ENCODE measurements around the gene MYCT1.
"Not testable (repeated sequence)": the region's sequence is repeated elsewhere in the genome, so short reads cannot be mapped to it uniquely, and the experiment has no call there.

Gene MYCT1, protein sequence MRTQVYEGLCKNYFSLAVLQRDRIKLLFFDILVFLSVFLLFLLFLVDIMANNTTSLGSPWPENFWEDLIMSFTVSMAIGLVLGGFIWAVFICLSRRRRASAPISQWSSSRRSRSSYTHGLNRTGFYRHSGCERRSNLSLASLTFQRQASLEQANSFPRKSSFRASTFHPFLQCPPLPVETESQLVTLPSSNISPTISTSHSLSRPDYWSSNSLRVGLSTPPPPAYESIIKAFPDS

GRCh38 chr6:152697634-152698033 is at the start of gene MYCT1:
Gene MYCT1 (plus strand): TSS chr6:152697897. CDS start chr6:152697903, 6 bp downstream.
- Mint-ChIP-seq H3K27ac (no peak within 1 kb of the TSS), H3K27me3 (peaks cover 41% of the 10 kb centered on the region), H3K4me3 (no peak within 1 kb of the TSS), H3K36me3 (ENCODE audit: low read depth) (no peaks in the 10 kb centered on the region), H3K9me3 (no peaks in the 10 kb centered on the region), H3K4me1 (ENCODE audit: low read depth) (no peaks in the 10 kb centered on the region)

- Mint-ChIP-seq H3K9me3 (no peaks in the 10 kb centered on the region), H3K4me1 (ENCODE audit: low read depth) (no peaks in the 10 kb centered on the region), H3K27me3 (peaks cover 25% of the 10 kb centered on the region), H3K4me3 (no peak overlapping the region), H3K36me3 (ENCODE audit: low read depth) (no peaks in the 10 kb centered on the region), H3K27ac (no peak overlapping the region)
Measured at GRCh38 chr6:152648105-152648504, 49.6 kb upstream of the MYCT1 start.

DNA sequence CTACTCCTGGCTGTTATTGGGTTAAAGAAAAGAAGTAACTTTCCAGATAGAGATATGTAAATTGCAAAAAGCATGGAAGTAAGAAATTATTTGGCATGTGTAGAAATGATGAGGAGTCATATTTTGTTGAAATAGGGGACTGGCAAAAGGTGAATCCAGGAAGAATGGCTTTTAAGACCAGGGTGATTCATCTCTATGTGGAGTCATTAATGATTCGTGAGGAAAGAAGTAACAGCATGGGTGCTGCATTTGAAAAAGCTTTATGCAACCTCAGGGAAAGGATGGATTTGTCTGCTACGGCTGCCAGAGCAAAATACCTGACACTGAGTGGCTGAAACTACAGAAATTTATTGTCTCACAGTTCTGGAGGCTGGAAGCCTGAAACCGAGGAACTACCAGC is 45.7 kb upstream of the MYCT1 start:
- H3K9me3 Mint-ChIP-seq = no peaks in the 10 kb centered on the region
- no peaks in the 10 kb centered on the region for H3K4me1 Mint-ChIP-seq (ENCODE audit: low read depth)
- no peak overlapping the region for H3K4me3 Mint-ChIP-seq
- no peaks in the 10 kb centered on the region for H3K36me3 Mint-ChIP-seq (ENCODE audit: low read depth)
- H3K27me3 Mint-ChIP-seq = peaks cover 13% of the 10 kb centered on the region
- no peak overlapping the region for H3K27ac Mint-ChIP-seq

DNA sequence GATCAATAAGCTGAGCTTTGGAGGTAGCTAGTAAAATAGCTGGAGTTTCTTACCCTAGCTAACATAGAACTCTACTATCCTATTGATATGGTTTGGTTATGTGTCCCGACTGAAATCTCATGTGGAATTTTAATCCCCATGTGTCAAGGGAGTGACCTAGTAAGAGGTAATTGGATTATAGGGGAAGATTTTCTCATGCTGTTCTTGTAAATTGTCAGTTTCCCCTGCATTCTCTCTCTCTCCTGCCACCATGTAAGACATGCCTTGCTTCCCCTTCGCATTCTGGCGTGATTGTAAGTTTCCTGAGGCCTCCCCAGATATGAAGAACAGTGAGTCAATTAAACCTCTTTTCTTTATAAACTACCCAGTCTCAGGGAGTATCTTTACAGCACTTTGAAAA is 35.9 kb upstream of the MYCT1 start:
- no peaks in the 10 kb centered on the region for H3K4me1 Mint-ChIP-seq (ENCODE audit: low read depth)
- H3K27ac Mint-ChIP-seq = no peak overlapping the region
- no peaks in the 10 kb centered on the region for H3K36me3 Mint-ChIP-seq (ENCODE audit: low read depth)
- no peaks in the 10 kb centered on the region for H3K27me3 Mint-ChIP-seq
- no peaks in the 10 kb centered on the region for H3K9me3 Mint-ChIP-seq
- H3K4me3 Mint-ChIP-seq = no peak overlapping the region

GRCh38 chr6:152669895-152670294 is 27.8 kb upstream of the MYCT1 start:
- H3K27ac Mint-ChIP-seq = no peak overlapping the region
- H3K27me3 Mint-ChIP-seq = peaks cover 9% of the 10 kb centered on the region
- H3K9me3 Mint-ChIP-seq = no peaks in the 10 kb centered on the region
- H3K36me3 Mint-ChIP-seq (ENCODE audit: low read depth) = no peaks in the 10 kb centered on the region
- H3K4me1 Mint-ChIP-seq (ENCODE audit: low read depth) = no peaks in the 10 kb centered on the region
- H3K4me3 Mint-ChIP-seq = no peak overlapping the region

DNA sequence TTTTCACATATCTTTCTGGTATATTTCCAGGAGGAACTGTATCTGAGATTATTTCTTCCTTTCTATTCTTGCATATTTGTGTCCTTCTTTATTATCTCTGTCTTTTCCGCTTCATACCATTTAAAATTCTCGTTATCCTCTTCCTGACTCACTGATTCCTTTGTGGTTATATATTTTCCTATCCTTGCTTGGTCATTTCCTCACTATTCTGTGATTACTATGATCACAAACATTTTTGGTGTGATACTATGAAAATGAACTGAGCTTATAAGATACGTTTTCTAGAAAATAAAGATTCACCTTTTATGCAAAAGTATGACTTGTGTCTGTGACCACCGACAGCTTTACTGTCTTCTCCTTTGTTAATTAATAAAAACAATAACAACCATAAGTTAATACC is 26.5 kb upstream of the MYCT1 start:
- Mint-ChIP-seq H3K4me3 (no peak overlapping the region), H3K36me3 (ENCODE audit: low read depth) (no peaks in the 10 kb centered on the region)

DNA sequence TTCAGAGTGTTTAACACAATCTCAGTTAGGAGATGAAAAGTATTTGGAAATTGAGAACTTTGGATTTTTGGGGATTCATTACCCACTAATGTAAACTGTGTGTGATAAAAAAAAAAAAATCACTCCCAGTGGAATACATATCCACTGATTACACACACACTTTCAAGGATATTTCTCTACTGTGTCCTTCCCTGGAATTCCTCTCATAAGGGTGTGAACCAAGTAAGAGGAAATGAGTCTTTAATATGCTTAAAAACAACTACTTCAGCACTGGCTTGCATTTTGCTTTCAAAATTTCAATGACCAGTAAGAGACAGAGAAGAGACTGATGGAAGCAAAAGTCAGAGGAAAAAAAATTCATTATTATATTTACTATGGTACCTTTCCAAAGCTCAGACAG is 24.5 kb upstream of the MYCT1 start:
- Mint-ChIP-seq H3K4me1 (ENCODE audit: low read depth) (no peaks in the 10 kb centered on the region), H3K4me3 (no peak overlapping the region), H3K36me3 (ENCODE audit: low read depth) (no peaks in the 10 kb centered on the region), H3K27me3 (peaks cover 9% of the 10 kb centered on the region), H3K9me3 (no peaks in the 10 kb centered on the region), H3K27ac (no peak overlapping the region)

More for the DNA sequence above, 26.5 kb upstream of the MYCT1 start:
- Mint-ChIP-seq H3K9me3 (no peaks in the 10 kb centered on the region), H3K4me1 (ENCODE audit: low read depth) (no peaks in the 10 kb centered on the region), H3K27ac (no peak overlapping the region), H3K27me3 (peaks cover 9% of the 10 kb centered on the region)

DNA sequence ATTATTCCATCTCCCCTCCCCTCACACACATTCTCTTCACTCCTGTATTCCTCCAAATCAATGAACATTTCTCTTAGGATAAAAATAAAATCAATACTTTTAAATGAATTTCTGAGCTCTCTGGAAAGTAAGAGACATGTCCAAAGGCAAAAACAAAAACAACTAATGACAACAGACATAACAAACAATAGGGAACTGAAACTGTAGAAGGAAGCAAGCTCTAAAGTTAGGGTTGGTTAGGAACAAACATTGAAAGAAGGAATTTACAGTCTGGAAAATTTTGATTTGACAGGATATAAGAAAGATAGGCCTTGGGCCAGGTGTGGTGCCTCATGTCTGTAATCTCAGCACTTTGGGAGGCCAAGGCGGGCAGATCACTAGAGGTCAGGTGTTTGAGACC is 17.5 kb upstream of the MYCT1 start:
- Mint-ChIP-seq H3K27me3 (peaks cover 6% of the 10 kb centered on the region), H3K9me3 (no peaks in the 10 kb centered on the region), H3K36me3 (ENCODE audit: low read depth) (no peaks in the 10 kb centered on the region), H3K4me3 (no peak overlapping the region), H3K27ac (no peak overlapping the region), H3K4me1 (ENCODE audit: low read depth) (no peaks in the 10 kb centered on the region)

- Mint-ChIP-seq H3K4me1 (ENCODE audit: low read depth) (no peaks in the 10 kb centered on the region), H3K4me3 (no peak overlapping the region), H3K27ac (no peak overlapping the region), H3K9me3 (no peaks in the 10 kb centered on the region), H3K36me3 (ENCODE audit: low read depth) (no peaks in the 10 kb centered on the region), H3K27me3 (peaks cover 6% of the 10 kb centered on the region)
Measured at GRCh38 chr6:152680879-152681517, 16.7 kb upstream of the MYCT1 start.

DNA sequence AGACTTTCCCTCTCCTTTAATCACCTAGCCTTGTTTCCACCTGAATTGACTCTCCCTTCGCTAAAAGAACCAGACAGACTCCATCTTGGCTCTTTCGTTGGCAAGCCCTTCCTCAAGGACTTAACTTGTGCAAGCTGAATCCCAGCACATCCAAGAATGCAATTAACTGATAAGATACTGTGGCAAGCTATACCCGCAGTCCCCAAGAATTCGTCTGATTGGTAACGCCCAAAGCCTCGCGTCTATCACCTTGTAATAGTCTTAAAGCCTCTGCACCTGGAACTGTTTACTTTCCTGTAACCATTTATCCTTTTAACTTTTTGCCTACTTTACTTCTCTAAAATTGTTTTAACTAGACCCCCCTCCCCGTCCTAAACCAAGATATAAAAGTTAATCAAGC is 15.6 kb upstream of the MYCT1 start:
- Mint-ChIP-seq H3K4me1 (ENCODE audit: low read depth) (no peaks in the 10 kb centered on the region), H3K4me3 (no peak overlapping the region), H3K9me3 (no peaks in the 10 kb centered on the region), H3K27ac (no peak overlapping the region), H3K36me3 (ENCODE audit: low read depth) (no peaks in the 10 kb centered on the region), H3K27me3 (peaks cover 6% of the 10 kb centered on the region)

DNA sequence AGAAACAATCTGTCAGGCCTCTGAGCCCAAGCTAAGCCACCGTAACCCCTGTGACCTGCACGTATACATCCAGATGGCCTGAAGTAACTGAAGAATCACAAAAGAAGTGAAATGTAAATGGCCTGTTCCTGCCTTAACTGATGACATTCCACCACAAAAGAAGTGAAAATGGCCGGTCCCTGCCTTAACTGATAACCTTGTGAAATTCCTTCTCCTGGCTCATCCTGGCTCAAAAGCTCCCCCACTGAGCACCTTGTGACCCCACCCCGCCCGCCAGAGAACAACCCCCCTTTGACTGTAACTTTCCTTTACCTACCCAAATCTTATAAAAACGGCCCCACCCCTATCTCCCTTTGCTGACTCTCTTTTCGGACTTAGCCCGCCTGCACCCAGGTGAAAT is 14.8 kb upstream of the MYCT1 start:
- H3K4me3 Mint-ChIP-seq; H3K36me3 Mint-ChIP-seq (ENCODE audit: low read depth); H3K4me1 Mint-ChIP-seq (ENCODE audit: low read depth); H3K27me3 Mint-ChIP-seq; H3K27ac Mint-ChIP-seq; H3K9me3 Mint-ChIP-seq: not testable (repeated sequence)

- H3K4me1 Mint-ChIP-seq (ENCODE audit: low read depth) = no peaks in the 10 kb centered on the region
- H3K9me3 Mint-ChIP-seq = no peaks in the 10 kb centered on the region
- no peak overlapping the region for H3K4me3 Mint-ChIP-seq
- H3K27me3 Mint-ChIP-seq = no peaks in the 10 kb centered on the region
- H3K27ac Mint-ChIP-seq = no peak overlapping the region
- H3K36me3 Mint-ChIP-seq (ENCODE audit: low read depth) = no peaks in the 10 kb centered on the region
Measured at GRCh38 chr6:152685819-152686218, 11.9 kb upstream of the MYCT1 start.

GRCh38 chr6:152695372-152696045 is 2.2 kb upstream of the MYCT1 start:
- H3K9me3 Mint-ChIP-seq = no peaks in the 10 kb centered on the region
- H3K4me3 Mint-ChIP-seq = no peak overlapping the region
- H3K4me1 Mint-ChIP-seq (ENCODE audit: low read depth) = no peaks in the 10 kb centered on the region
- peaks cover 28% of the 10 kb centered on the region for H3K27me3 Mint-ChIP-seq
- H3K36me3 Mint-ChIP-seq (ENCODE audit: low read depth) = no peaks in the 10 kb centered on the region
- H3K27ac Mint-ChIP-seq = no peak overlapping the region

DNA sequence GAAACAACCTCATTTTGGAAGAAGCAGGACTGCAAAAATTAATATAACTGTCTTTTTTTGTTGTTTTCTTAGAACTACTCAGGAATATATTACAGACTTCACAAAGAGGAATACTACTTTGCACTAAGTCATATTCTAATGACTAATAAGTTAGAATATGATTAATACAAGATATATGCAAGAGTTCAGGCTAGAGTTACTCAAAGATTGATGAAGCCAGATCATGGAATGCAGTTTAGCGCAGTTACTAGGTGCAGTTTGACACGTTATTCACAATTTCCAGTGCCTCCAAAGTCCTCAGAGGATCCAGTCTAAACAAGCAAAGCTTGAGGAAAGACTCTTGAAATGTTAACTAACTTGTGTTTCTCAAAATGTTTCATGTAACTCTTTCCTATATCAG is 1.2 kb upstream of the MYCT1 start:
- H3K4me3 Mint-ChIP-seq = no peak overlapping the region
- H3K27ac Mint-ChIP-seq = no peak overlapping the region
- H3K27me3 Mint-ChIP-seq = peaks cover 37% of the 10 kb centered on the region
- H3K9me3 Mint-ChIP-seq = no peaks in the 10 kb centered on the region
- no peaks in the 10 kb centered on the region for H3K36me3 Mint-ChIP-seq (ENCODE audit: low read depth)
- H3K4me1 Mint-ChIP-seq (ENCODE audit: low read depth) = no peaks in the 10 kb centered on the region

DNA sequence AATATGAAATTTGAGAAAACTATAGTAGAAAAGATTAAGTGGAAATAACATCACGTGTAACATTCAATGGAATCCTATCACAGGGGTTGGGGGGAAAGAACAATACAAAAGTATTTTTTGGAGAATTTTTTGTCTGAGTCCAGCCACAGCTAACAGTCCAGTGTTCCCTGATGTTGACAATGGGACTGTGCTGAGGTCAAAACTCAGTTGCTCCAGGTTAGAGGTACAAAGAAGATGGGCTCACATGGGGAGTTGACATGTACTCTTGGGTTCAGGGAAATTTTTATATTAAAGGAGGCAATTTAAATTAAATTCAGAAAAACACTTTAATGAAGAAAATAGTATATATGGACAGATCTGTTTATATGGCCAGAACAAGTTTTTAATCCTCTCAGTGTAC is 995 bp downstream of the MYCT1 start:
- no peaks in the 10 kb centered on the region for H3K9me3 Mint-ChIP-seq
- H3K27ac Mint-ChIP-seq = no peak overlapping the region
- no peaks in the 10 kb centered on the region for H3K4me1 Mint-ChIP-seq (ENCODE audit: low read depth)
- peaks cover 43% of the 10 kb centered on the region for H3K27me3 Mint-ChIP-seq
- no peaks in the 10 kb centered on the region for H3K36me3 Mint-ChIP-seq (ENCODE audit: low read depth)
- no peak overlapping the region for H3K4me3 Mint-ChIP-seq

Data from stimulated activated naive CD8-positive, alpha-beta T cell treated with anti-CD3 and anti-CD28 coated beads, Interleukin-15, Interleukin-2, amounts not matched to agents 100 ng/mL and 50 ng/mL, for 24 hours (primary cell).